GM06990 (cell line): ENCODE results near the gene SYNRG.
A peak's percentile ranks its signal among the peaks of the same experiment; 100 is the strongest.

ENCODE experiments used
- DNase-seq: peaks from one replicate; pipeline ENCODE4 v3.0.0-alpha.2; 2011; ENCODE audit not compliant: insufficient read length; ENCODE audit errors: extremely low read depth
- H3K27me3 ChIP-seq: replicated peaks from 2 replicates; pipeline ENCODE4 v1.6.0; 2011; ENCODE audit warnings: low read length; ENCODE audit not compliant: control insufficient read depth, insufficient read depth
- H3K36me3 ChIP-seq: 2 replicates; pipeline ENCODE4 v1.5.1; 2011; ENCODE audit warnings: low read length; ENCODE audit not compliant: control insufficient read depth, insufficient read depth
- H3K4me3 ChIP-seq: replicated peaks from 2 replicates; pipeline ENCODE4 v1.5.1; 2011; ENCODE audit warnings: low read depth, mild to moderate bottlenecking, control low read depth, low read length
- TF ChIP-seq, protein P1 (sequence below): IDR thresholded peaks from 2 replicates; pipeline ENCODE4 v1.5.1; 2011; ENCODE audit warnings: low read length, control low read depth, mild to moderate bottlenecking, inconsistent platforms; ENCODE audit not compliant: insufficient read depth, poor library complexity, severe bottlenecking

SYNRG gene

GRCh38 chr17:37607637-37608331 is 1.4 kb downstream of the SYNRG start:
- H3K36me3 ChIP-seq = peaks cover 5% of the 10 kb centered on the region
- TF ChIP-seq, protein P1, sequence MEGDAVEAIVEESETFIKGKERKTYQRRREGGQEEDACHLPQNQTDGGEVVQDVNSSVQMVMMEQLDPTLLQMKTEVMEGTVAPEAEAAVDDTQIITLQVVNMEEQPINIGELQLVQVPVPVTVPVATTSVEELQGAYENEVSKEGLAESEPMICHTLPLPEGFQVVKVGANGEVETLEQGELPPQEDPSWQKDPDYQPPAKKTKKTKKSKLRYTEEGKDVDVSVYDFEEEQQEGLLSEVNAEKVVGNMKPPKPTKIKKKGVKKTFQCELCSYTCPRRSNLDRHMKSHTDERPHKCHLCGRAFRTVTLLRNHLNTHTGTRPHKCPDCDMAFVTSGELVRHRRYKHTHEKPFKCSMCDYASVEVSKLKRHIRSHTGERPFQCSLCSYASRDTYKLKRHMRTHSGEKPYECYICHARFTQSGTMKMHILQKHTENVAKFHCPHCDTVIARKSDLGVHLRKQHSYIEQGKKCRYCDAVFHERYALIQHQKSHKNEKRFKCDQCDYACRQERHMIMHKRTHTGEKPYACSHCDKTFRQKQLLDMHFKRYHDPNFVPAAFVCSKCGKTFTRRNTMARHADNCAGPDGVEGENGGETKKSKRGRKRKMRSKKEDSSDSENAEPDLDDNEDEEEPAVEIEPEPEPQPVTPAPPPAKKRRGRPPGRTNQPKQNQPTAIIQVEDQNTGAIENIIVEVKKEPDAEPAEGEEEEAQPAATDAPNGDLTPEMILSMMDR = no peak
- DNase-seq = peak; percentile 54
- peak overlapping the region; percentile 87 for H3K4me3 ChIP-seq
- H3K27me3 ChIP-seq = no peaks in the 10 kb centered on the region

GRCh38 chr17:37605813-37606505 is 3.3 kb downstream of the SYNRG start:
- DNase-seq = no peak
- Histone ChIP-seq H3K27me3 (no peaks in the 10 kb centered on the region), H3K36me3 (peaks cover 3% of the 10 kb centered on the region), H3K4me3 (no peak overlapping the region; the same call in 1 of the 2 replicates)
- TF ChIP-seq, protein P1 = no peak

GRCh38 chr17:37605081-37605480 is 4.1 kb downstream of the SYNRG start:
- Histone ChIP-seq H3K36me3 (peaks cover 3% of the 10 kb centered on the region), H3K4me3 (no peak overlapping the region), H3K27me3 (no peaks in the 10 kb centered on the region)
- TF ChIP-seq, protein P1 = no peak
- DNase-seq = no peak

GRCh38 chr17:37604556-37604955 is 4.7 kb downstream of the SYNRG start:
- H3K4me3 ChIP-seq = no peak overlapping the region
- peaks cover 3% of the 10 kb centered on the region for H3K36me3 ChIP-seq
- TF ChIP-seq, protein P1 = no peak
- no peak for DNase-seq
- H3K27me3 ChIP-seq = no peaks in the 10 kb centered on the region

GRCh38 chr17:37598145-37598544 is 11.1 kb downstream of the SYNRG start:
- Histone ChIP-seq H3K27me3 (no peaks in the 10 kb centered on the region), H3K36me3 (peaks cover 8% of the 10 kb centered on the region), H3K4me3 (no peak overlapping the region)
- TF ChIP-seq, protein P1 = no peak
- DNase-seq = no peak
